IPS DF 4.7 (cell line): ENCODE data around the gene PTPRT.
"Not testable (repeated sequence)": the region's sequence is repeated elsewhere in the genome, so short reads cannot be mapped to it uniquely, and the experiment has no call there.

Source experiments
- DNase-seq: peaks from one replicate; pipeline ENCODE4 v3.0.0-alpha.2; 2013; ENCODE audit warnings: low spot score; ENCODE audit errors: extremely low read depth

PTPRT gene

DNA sequence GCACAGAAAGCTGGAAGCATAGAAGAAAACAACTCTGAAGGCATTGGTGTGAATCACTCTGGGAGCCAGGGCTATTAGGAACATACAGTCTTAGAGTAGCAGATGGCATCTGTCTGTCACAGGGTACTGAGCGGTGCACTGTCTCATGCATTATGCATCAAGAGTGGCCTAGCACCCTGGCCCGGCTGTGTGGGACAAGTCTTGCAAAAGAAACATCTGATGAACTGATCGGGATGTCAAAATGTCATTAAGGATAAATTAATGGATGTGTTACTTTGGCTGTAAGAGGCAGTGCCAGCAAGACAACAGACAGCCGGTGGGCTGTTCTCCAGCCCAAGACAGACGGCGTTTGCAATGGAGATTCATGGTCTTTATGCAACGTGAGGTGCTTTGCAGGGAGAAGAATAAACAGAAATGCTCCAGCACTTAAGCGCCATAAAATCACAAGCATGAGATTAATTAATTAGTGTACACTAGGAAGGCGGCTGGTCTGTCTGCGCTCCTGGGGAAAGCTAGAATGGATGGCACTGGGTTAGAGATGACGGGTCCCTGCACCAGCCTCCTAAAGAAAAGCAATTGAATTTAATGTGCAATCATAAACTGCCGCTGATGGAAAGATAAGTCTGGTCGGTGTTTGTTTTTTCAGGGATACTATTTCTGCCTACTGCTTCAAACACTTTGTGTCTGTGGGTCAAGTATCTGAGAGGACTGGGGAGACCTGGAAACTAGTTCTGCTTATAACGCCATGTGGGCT, 970.9 kb downstream of the PTPRT start:
- no peak for DNase-seq

DNA sequence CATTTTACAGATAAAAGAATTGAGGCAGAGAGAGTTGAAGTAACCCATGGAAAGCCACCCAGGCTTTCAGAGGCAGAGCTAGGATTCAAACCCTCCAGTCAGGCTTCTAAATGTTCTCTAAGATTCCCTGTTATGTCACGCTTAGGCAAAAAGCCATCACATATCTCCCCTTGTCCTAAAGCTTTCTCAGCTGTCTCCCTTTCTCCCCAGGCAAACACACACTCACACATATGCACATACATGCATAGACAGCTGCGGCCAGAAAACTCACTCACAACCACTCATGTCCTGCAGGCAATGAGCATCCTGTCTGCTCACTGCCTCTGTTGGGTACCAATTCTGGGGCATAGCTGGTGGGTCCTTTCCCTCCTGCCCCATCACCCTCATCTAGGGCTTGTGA, 975.6 kb downstream of the PTPRT start:
- no peak for DNase-seq

DNA sequence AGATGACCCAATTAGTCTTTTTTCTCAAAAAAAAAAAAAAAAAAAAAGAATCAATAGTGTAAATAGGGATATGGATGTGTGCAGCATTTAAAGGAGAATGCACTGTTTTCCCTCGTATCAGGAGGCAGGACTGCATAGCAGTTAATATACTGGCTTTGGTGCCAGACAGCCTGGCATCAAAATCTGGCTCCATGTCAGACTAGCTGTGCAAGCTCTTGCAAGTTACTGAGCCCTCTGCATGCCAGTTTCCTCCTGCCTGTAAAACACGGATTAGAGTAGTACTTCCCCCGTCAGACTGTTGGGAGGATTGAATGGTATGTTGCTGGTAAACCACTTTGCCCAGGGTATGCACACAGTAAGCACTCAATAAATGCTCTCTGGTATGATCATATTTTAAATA, 977.3 kb downstream of the PTPRT start:
- no peak for DNase-seq

DNA sequence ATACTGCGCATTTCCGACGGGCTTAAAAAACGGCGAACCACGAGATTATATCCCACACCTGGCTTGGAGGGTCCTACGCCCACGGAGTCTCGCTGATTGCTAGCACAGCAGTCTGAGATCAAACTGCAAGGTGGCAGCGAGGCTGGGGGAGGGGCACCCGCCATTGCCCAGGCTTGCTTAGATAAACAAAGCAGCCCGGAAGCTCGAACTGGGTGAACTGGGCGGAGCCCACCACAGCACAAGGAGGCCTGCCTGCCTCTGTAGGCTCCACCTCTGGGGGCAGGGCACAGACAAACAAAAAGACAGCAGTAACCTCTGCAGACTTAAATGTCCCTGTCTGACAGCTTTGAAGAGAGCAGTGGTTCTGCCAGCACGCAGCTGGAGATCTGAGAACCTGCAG, 983.1 kb downstream of the PTPRT start:
- not testable (repeated sequence) for DNase-seq

DNA sequence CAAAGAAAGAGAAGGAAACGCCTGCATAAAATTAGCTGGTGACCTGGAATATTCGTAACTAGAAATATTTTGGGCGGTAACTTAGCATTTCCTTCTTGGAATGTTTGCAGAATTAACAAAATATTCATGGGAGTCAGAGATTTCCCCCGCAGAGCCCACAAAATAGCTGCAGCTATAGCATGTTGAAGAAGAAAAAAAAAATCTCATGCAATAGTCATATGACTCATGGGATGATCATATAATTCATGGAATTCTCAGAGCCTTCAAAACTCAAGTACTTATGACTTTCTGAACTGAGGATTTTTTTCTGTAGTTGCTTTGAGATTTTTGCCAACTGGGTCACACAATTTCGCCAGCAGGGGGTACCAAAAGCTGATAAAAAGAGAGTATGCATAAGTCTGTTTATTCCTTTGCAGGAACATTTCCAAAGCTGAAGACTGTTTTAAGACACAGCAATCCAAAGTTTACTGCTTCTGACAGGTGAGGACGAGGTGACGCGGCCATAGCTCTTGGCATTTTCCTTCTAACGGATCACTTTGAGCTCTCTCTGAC, 985.5 kb downstream of the PTPRT start:
- DNase-seq, result no peak

DNA sequence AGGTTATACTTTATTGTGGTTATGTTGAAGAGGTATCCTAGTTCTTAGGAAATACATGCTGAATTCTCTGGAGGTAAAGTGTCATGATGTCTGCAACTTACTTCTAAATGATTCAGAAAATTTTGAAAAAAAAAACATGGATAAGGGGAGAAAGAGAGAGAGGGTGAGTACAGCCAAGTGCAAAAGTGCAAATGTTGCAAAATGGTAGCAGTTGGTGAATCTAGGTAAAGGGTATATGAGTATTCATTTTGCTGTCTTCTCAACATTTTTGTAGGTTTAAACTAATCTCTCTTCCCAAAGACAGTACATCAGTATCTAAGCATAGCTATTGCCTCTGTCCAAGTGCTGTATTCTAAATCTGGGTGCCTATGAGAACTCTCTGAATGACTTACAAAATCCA, 992.1 kb downstream of the PTPRT start:
- DNase-seq, result no peak

DNA sequence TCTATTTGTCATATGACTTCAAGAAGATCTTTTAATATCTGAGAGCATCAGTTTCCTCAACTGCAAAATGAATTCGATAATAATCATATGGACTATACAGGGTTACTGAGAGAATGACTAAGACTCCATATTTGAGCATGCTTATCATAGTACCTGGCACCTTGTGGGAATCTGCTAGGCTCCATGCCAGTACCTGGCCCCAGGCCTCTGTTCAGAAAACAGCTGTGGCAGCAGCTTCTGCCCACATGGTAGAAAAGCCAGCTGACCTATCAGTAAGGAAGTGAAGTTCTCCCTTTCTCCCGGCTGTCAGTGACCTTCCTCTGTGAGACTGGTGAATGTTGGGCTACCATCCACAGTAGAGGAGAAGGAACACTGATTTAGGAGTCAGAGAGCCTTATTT, 996.6 kb downstream of the PTPRT start:
- DNase-seq, result no peak

DNA sequence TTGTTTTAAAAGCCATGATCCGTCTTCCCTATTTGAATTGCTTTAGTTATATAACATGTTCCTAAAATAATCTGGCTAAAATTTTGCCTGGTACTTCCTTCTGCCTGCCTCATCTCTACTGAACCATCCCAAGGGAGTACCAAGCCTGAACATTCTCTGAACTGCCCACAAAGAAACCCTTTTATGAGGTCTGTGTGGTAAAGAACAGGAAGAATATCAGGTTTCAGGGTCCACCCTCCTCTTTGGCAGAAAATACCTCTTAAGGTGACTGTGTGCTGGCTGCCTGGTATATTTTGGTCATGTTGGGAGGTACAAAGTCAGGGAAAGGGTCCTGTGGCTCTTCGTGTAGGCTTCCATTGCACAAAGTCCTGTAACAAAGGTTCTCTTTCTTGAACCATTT, 997.4 kb downstream of the PTPRT start:
- DNase-seq, result no peak

DNA sequence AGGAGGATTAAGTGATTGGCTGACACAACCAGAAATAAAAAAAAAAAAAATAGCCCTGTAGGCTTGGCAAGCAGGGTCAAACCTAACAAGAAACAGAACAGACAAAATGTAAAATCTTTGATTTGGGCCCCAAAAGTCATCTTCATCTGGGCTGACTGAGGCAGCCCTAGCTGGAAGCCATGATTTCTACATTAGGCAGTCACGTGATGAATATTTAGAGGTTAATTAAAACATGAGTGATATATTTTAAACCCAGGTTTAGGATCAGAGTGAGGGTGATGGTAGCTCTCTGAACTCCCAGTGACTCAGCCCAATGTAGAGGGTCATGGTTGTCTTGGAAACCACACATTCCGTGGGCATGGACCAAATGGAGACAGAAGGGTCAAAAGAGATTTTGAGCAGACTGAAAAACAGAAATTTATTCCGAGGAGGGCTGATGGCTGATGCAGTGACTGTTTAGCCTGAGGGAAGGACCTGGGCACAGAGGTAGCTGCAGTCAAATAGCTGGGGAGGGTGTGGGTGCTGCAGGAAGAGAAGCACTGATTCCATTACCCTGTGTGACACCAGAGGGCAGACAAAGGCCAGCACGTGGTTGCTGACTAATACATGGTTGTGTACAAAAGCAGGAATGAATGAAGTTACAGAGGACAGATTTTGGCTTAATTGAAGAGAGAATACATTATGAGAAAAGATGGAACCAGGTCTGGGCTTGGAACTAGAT, 998.4 kb downstream of the PTPRT start:
- no peak for DNase-seq

DNA sequence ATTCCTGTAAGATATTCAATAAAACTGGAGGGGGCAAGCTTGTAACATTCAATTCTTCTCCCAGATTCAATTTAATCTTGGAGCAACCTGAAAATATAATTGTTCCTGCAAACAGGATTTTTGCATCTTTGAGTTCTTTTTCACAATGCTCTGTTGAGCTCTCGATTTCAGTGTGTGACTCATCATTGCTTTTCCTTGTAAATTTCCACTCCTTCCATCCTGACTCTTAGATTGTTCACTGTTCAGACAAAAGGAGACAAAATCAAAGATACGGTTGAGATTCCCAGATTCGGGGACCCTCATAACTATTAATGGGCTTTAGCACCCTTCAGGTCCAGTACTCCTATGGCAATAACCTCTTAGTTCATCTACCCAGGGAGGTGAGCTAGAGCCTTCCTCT, 999.6 kb downstream of the PTPRT start:
- DNase-seq, result no peak

DNA sequence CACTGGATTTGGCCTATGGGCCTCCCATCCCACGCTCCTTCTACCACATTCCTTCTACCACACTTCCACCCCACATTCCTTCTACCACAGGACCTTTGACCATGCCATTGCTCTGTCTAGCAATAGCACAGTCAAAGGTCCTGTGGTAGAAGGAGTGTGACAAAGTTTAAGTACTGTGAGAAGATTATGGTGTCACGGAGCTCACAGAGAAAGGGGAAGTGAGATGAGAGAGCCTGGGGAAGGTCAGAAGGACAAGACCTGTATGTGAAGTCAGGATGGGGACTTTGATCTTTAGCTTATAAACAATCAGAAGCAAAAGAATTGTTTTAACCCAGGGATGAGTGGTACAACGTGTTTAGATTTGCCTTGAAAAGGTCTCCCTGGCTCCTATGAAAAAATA, 1003.4 kb downstream of the PTPRT start:
- DNase-seq, result no peak

DNA sequence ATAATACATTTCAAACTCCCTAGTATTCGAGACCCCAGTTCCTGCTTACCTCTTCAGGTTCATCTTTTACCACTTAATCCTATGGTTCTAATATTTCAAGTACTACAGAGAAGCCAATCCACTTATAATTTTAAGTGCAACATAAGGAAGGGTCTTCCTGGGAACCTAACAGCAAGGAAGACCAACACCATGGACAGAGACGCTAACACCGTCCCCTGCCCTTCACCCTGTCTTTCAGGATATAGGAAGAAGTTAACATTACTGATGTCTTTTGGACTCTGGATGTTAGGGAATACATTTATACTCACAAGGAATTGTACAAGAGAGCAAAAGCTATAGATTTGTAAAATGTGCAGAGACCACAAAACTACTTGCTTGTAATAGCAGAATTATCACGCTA, 1006.6 kb downstream of the PTPRT start:
- DNase-seq, result no peak

DNA sequence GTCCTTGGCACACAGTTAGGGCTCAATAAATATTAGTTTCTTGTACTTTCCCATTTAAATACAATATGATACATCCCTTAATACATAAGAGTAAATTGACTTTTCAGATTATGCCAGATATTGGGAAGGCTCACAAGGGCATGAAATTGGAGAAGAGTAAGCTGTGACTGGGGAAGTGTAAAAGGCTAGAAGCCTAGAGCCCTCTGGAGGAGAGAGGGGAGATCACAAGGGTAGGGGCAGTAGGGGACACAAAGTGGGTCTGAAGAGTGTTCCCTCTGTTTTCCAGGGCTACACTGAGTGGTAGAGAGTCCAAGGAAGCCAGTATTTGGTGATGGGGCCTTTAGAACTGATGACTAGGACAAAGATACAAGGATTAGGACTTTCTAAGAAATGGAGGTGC, 1008.6 kb downstream of the PTPRT start:
- no peak for DNase-seq

DNA sequence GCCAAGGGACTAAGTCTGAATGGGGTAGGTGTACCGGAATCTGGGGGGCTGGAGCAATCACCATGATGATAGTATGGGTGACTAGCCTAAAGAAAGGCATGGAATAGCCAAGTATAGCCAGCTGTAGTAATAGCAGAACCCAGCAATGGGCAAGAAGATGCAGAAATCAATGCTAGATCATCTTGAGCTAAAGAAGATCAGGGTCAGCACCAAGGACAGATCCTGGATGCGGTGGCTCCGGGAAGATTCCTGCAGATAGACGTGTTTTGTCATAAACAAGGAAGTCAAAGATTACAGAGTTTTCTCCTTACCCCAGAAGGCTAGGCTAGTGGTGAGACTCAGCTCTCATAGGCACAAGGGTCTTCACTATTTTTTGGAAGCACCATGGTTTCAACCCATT, 1009.9 kb downstream of the PTPRT start:
- DNase-seq, result no peak

DNA sequence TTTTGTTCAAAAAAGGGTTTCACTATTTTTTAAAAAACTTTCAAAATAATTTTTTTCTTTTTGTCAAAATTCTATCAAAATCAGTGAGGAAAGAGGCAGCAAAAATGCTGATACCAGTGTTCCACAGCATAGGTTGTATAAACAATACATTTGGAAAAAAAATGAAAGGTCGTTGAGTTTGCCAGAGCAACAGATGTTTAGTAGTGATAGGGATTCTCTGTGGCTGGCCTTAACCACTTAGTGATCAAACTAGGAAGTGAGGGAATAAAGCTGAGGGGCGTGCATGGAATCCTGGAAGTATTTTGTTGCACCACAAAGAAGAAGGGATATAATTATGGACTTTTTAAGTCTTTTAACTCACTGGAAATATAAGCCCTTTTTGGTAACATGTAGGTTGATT, 1016.3 kb downstream of the PTPRT start:
- DNase-seq, result no peak

DNA sequence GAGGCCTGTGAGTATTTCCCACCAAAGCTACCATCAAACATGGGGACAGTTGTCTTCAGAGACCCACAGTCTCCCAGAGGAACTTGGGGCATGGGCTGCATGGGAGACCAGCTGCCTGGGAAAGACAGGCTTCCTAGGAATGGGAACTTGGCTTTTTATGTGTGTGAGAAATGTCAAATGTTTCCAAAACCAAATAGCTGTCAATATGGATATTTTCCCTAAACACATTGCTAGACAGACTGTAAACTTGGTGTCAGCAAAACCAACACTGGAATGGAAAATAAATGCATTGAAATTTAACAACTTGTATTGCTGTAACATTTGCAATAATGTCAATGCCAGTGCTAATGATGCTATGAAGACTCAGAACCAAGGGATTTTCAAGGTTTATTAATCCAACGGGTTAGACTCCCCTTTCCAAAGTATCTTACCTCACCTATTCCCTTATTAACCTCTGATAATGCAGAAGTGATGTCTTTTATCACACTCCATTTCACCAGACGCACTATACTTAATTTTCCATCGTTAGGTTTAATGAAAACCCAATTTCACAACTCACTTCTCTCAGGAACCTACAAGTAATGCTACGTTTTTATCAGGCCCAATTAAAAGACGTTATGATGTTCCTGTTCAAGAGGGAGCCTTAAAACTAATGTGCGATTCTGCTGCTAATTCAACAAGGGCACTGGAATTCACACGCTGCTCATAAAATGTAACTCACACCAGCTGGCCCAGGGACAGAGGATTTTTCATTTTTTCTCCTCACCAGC, 1025.4 kb downstream of the PTPRT start:
- no peak for DNase-seq

DNA sequence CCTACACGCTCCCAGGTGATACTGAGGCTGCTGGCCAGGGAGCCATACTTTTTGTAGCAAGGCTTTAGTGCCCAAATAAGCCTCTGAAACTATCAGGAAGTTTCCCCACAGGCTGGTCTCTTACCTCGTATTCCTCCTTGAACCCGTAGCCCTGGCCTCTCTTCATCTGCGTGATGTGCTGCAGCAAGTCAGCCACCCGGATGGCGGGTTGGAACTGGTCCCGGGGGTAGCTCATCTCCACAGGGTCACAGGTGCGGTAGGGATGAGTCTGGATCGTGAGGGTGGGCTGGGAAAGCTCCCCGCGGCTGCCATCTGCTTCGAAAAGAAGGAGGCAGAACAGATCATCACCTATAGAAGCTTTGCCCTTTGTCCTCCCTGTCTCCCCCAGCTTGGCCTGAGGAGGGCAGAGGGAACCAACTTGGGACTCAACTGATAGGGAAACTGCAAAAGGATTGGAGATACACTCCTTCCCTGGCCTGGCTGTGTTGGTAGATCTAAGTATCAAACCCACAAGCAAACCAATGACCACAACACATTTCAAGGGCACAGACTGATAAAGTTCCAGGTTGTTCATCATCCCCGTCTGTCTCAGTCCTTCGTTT, 1028.4 kb downstream of the PTPRT start:
- DNase-seq, result no peak

DNA sequence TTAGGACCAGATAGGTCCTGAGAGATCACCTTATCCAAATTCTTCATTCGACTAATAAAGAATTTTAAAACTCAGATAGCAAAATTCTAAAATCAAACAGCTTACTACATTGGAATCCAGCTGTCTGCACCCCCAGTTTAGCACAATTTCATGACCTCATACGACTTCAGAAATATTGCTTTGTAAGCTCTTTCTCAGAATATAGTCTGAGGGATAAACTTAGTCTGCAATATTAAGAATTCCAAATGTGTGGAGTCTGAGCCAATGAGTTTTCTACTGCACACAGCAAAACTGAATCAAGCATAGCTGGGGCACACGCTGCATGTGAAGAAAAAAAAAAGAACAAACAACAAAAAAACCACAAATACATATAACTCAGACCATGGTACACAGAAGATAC, 1029.9 kb downstream of the PTPRT start:
- no peak for DNase-seq

DNA sequence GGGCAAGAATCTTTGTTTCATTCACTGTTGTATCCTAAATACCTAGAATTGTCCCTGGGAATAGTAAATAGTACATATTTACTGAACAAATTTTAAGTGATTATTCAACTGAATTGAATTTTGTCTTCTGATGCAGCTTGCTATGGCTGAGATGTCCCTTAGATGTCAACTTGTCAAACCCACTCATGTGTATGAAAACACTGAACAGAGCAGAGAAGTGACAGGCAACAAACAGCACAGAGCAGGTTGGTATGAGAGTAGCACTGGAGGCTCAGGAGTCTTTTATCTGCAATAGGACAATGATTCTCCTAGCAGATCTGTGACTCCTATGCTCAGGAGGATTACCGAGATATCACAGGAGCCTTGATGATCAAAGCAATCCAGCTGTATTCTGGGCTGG, 1031.4 kb downstream of the PTPRT start:
- no peak for DNase-seq

DNA sequence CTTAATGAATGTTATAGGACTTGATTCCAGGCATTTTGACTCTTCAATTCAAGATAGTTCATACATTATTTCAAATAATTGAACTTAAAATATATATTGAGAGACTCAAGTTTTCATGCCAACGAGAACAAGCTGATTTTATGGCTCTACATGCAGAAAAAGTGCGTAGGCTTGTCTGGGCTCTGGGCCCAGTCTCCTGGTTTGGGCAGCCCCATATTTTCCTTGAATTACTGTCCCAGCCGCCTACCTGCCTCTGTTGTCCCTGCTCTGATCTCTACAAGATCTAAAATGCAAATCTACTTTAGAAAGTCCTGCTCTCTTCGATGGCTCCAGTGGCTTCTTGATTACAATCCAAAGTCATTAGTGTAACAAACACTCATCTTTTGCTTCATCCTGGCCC, 1034.1 kb downstream of the PTPRT start:
- no peak for DNase-seq

DNA sequence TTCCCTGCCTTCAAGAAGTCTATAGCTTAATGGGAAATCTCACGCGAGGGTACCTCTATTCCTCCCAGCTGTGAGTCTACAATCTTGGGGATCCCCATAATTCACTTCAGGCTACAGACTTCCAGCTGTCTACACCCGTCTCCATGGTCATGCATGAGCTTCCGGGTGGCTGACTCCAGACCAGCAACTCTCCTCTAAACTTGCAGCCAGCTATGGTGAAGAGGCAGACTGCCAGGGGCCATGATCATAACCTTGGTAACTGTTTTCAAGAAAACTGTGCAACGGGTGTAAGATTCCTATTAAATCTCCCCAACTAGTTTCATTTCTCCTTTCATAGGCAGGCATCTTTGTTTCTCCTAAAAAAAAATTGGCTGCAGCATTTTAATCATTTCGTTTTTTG, 1037.1 kb downstream of the PTPRT start:
- DNase-seq, result no peak

DNA sequence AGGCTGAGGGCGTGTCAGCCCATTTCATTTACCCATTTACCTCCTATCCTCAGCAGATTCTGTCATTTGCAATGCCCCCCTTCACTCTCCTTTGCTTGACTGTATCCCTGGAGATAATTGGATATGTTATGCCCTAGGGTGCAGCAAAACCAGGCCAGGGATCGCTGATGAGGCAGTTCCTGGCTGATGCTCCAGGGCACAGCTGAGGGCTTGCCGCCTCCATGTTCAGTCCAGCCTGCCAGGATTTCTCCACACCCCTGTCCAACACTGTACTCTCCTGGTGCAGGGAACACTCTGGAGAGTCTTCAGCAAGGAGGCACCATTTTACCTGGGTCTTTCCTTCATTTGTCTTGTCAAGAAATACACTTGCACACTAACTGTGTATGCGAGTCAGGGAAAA, 1039.5 kb downstream of the PTPRT start:
- no peak for DNase-seq
